Right hindlimb (tissue), 1 donor: Measurements from ENCODE around the gene PROX1.

Experiments used
- DNase-seq: peaks from one replicate; pipeline ENCODE4 v3.0.0-alpha.2; 2018

PROX1 gene

GRCh38 chr1:214028095-214028494, 40.3 kb downstream of the PROX1 start:
- no peak for DNase-seq

- no peak for DNase-seq
Measured at GRCh38 chr1:214028649-214029406, 41.1 kb downstream of the PROX1 start.

- DNase-seq = peak; percentile 51
Measured at GRCh38 chr1:214029796-214030195, 42.0 kb downstream of the PROX1 start.

- DNase-seq = no peak
Measured at GRCh38 chr1:214031267-214031650, 43.5 kb downstream of the PROX1 start.

GRCh38 chr1:214037468-214037867, 49.7 kb downstream of the PROX1 start:
- DNase-seq = no peak

- no peak for DNase-seq
Measured at GRCh38 chr1:214039394-214040018, 51.7 kb downstream of the PROX1 start.

GRCh38 chr1:214043167-214043566, 55.4 kb downstream of the PROX1 start:
- no peak for DNase-seq

- no peak for DNase-seq
Measured at GRCh38 chr1:214044438-214045214, 56.9 kb downstream of the PROX1 start.

GRCh38 chr1:214050513-214051401, 63.0 kb downstream of the PROX1 start:
- DNase-seq = no peak

GRCh38 chr1:214051786-214052185, 64.0 kb downstream of the PROX1 start:
- DNase-seq = no peak

GRCh38 chr1:214058076-214058475, 70.3 kb downstream of the PROX1 start:
- DNase-seq = no peak

GRCh38 chr1:214066190-214066589, 78.4 kb downstream of the PROX1 start:
- DNase-seq = no peak

GRCh38 chr1:214066936-214067335, 79.2 kb downstream of the PROX1 start:
- no peak for DNase-seq

GRCh38 chr1:214067397-214067796, 79.6 kb downstream of the PROX1 start:
- DNase-seq = no peak

GRCh38 chr1:214067853-214068703, 80.3 kb downstream of the PROX1 start:
- no peak for DNase-seq

GRCh38 chr1:214068979-214069378, 81.2 kb downstream of the PROX1 start:
- DNase-seq = no peak

- no peak for DNase-seq
Measured at GRCh38 chr1:214071469-214071868, 83.7 kb downstream of the PROX1 start.

- DNase-seq = no peak
Measured at GRCh38 chr1:214072426-214073157, 84.8 kb downstream of the PROX1 start.

- DNase-seq = no peak
Measured at GRCh38 chr1:214074477-214074876, 86.7 kb downstream of the PROX1 start.

GRCh38 chr1:214075305-214075998, 87.7 kb downstream of the PROX1 start:
- DNase-seq = no peak
